AG09309 (cell line): Measurements from ENCODE around the gene MPRIP.

Experiments
- DNase-seq: peaks from one replicate; pipeline ENCODE4 v3.0.0-alpha.2; 2010; ENCODE audit warnings: low read depth
- H3K4me3 ChIP-seq: 2 replicates; pipeline ENCODE4 v1.5.1; 2011; ENCODE audit warnings: mild to moderate bottlenecking, low read depth, low read length, moderate library complexity; ENCODE audit not compliant: control insufficient read depth
- TF ChIP-seq, protein P1 (sequence below): IDR thresholded peaks from 2 replicates; pipeline ENCODE4 v1.5.1; 2011; ENCODE audit warnings: mild to moderate bottlenecking, low read depth, low read length, inconsistent platforms; ENCODE audit not compliant: insufficient read depth, control insufficient read depth; ENCODE audit errors: missing control alignments

MPRIP gene

DNA sequence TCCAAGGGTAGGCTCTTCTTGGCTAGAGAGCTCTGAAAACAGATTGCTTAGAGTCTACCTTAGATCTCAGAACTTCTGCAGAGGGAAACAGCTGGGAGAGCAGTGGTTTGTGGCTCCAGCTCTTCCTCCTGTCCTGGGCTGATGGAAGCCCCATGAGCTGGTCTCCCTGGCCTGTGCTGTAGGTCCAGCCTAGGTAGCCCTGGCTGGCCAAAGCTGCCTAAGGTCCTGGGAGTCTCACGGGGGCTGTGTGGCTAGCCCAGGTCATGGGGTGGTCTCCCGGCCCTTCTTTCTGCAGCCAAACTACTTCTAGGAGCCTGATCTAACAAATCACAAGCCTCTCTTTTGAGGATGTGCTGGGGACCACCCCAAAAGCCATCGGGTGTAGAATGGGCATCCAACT, 75.7 kb downstream of the MPRIP start:
- no peak for DNase-seq
- TF ChIP-seq, protein P1, sequence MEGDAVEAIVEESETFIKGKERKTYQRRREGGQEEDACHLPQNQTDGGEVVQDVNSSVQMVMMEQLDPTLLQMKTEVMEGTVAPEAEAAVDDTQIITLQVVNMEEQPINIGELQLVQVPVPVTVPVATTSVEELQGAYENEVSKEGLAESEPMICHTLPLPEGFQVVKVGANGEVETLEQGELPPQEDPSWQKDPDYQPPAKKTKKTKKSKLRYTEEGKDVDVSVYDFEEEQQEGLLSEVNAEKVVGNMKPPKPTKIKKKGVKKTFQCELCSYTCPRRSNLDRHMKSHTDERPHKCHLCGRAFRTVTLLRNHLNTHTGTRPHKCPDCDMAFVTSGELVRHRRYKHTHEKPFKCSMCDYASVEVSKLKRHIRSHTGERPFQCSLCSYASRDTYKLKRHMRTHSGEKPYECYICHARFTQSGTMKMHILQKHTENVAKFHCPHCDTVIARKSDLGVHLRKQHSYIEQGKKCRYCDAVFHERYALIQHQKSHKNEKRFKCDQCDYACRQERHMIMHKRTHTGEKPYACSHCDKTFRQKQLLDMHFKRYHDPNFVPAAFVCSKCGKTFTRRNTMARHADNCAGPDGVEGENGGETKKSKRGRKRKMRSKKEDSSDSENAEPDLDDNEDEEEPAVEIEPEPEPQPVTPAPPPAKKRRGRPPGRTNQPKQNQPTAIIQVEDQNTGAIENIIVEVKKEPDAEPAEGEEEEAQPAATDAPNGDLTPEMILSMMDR = no peak

DNA sequence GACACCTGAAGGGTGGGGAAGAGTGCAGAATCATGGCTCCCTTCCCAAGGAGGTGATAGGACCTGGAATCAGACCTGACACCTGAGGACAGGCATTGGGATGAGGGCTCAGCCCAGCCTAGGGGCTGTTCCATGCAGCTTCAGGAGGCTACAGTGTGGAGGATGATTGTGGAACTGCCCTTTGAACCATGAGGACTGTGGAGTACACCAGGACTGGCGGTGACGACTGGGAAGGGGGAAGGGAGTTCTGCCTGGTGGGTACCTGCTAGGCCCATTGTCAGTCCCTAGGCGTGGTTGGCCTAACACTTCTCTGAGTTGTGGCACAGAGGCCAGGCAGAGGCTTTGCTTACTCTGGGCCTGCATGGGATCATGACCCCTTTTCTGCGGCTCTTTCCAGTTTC, 76.1 kb downstream of the MPRIP start:
- no peak for DNase-seq
- TF ChIP-seq, protein P1 = no peak
- H3K4me3 ChIP-seq = no peak overlapping the region

More for the DNA sequence above, 75.7 kb downstream of the MPRIP start:
- no peak overlapping the region for H3K4me3 ChIP-seq

DNA sequence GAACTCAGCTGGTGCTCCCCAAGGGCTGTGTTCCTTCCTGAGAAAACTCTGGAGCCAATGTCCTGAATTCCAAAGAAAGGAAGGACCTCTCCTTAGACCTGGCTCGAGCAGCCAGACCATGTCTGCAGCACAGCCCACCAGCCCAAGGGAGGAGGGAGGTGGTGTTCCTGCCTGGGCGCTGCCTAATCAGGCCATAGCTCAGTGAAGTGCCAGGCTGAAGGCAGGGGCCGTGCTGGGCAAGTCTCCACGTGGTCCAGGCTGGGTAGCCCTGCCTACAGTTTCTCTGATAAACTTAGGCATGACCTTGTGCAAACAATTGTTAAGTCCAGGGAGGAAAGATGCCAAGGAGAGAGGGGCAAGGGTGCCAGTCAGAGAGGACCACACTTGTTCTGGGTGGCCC, 76.8 kb downstream of the MPRIP start:
- no peak for DNase-seq
- no peak overlapping the region for H3K4me3 ChIP-seq
- TF ChIP-seq, protein P1 = no peak

DNA sequence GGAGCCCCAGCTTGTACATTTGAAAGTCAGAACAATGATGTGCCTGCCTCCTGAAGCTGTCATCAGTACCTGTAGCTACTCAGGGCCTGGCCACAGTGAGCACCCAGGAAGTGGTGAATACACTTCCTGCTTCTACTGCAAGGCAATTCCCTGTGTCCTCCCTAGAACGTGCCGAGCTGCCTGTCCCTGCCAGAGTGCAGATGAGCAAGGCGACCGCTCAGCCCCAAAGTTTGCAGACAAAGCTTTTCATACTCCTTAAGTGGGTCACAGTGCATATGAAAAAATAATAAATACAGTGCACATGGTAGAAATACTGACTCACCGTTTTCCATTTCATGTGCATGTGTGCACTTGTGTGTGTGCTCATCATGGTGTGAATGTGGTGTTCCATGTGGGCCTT, 77.3 kb downstream of the MPRIP start:
- H3K4me3 ChIP-seq = no peak overlapping the region
- TF ChIP-seq, protein P1 = no peak
- DNase-seq = no peak

DNA sequence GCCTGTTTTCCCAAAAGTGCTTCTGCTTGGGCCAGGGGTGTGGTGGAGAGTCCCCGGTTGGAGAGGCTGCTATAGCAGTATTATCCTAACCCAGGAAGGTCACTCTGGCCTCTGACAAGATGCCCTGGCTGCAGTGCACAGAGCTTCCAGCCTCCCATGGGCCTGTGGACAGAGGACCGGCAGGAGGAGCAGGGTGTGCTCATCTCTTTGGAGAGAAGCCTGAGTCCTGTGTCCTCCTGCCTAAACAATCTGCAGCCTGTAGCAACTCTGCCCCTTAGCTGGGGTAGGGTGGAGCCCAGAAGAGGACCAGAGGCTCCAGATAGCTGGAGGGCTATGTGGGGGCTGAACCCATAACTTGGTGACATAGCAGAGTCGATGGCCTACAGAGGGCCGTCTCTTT, 78.0 kb downstream of the MPRIP start:
- TF ChIP-seq, protein P1 = no peak
- no peak for DNase-seq
- H3K4me3 ChIP-seq = no peak overlapping the region

DNA sequence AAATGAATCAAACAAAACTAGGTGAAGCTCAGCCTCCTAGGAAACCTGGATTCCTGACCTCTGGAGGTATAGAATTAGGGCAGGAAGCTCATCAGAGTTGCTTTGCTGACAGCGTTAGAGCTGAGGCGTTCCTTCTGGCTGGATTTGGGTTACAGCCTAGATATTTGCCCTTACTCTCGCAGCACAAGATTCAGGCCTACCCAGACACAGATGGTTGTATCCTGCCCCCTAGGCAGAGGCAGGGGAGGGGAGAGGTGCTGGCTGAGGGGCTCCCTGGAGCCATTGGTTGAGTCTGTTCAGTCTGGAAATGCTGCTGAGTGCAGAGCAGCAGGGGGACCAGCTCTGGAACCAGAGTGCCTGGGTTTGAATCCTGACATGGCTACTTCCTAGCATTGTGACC, 78.4 kb downstream of the MPRIP start:
- no peak for DNase-seq
- TF ChIP-seq, protein P1 = no peak
- no peak overlapping the region for H3K4me3 ChIP-seq

DNA sequence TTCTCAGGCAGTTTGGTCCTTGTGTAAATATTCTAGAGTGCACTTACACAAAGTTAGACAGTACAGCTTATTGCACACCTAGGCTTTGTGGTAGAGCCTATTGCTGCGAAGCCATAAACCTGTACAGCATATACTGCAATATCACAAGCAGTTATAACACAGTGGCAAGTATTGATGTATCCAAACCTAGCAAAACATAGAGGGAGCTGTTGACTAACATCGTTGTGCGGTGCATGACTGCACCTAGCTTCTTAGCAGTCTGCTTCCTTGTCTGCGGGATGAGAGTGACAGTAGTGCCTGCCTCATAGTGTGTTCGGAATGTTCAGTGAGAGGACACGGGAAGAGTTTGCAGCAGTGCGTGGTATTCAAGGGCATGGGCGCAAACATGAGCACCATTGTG, 78.9 kb downstream of the MPRIP start:
- TF ChIP-seq, protein P1 = no peak
- no peak overlapping the region for H3K4me3 ChIP-seq
- DNase-seq = no peak
